NCI-H69 (cell line): ENCODE results near the gene PLAAT5.
"Not testable (repeated sequence)": the region's sequence is repeated elsewhere in the genome, so short reads cannot be mapped to it uniquely, and the experiment has no call there.

Source experiments
- DNase-seq: peaks from one replicate; lab custom pipeline; 2025; lab: John Stamatoyannopoulos, UW

The PLAAT5 gene

GRCh38 chr11:63480039-63480438 lies 10.9 kb downstream of the PLAAT5 start:
- no peak for DNase-seq

GRCh38 chr11:63478896-63479295 lies 12.1 kb downstream of the PLAAT5 start:
- DNase-seq: peak; percentile 63

GRCh38 chr11:63476618-63477017 lies 14.3 kb downstream of the PLAAT5 start:
- no peak for DNase-seq

- DNase-seq: no peak
Observed at GRCh38 chr11:63472372-63472771, 18.6 kb downstream of the PLAAT5 start.

- DNase-seq: no peak
Observed at GRCh38 chr11:63470311-63470710, 20.7 kb downstream of the PLAAT5 start.

GRCh38 chr11:63462137-63462536 lies 28.8 kb downstream of the PLAAT5 start:
- no peak for DNase-seq

GRCh38 chr11:63459586-63459985 lies 31.4 kb downstream of the PLAAT5 start:
- no peak for DNase-seq

- DNase-seq: no peak
Observed at GRCh38 chr11:63448646-63449045, 42.3 kb downstream of the PLAAT5 start.

- DNase-seq: no peak
Observed at GRCh38 chr11:63445720-63446119, 45.2 kb downstream of the PLAAT5 start.

- no peak for DNase-seq
Observed at GRCh38 chr11:63445118-63445517, 45.8 kb downstream of the PLAAT5 start.

- DNase-seq: no peak
Observed at GRCh38 chr11:63444160-63444559, 46.8 kb downstream of the PLAAT5 start.

- no peak for DNase-seq
Observed at GRCh38 chr11:63443714-63444113, 47.3 kb downstream of the PLAAT5 start.

- DNase-seq: not testable (repeated sequence)
Observed at GRCh38 chr11:63435831-63436230, 55.1 kb downstream of the PLAAT5 start.

- DNase-seq: not testable (repeated sequence)
Observed at GRCh38 chr11:63435351-63435750, 55.6 kb downstream of the PLAAT5 start.

GRCh38 chr11:63430731-63431130 lies 60.2 kb downstream of the PLAAT5 start:
- DNase-seq: not testable (repeated sequence)

GRCh38 chr11:63427971-63428508 lies 62.9 kb downstream of the PLAAT5 start:
- no peak for DNase-seq

- no peak for DNase-seq
Observed at GRCh38 chr11:63417174-63417852, 73.7 kb downstream of the PLAAT5 start.
